HepG2 (cell line): ENCODE results near the gene PLAGL2. TPM values are rescaled to one million over a fixed set of nuclear protein-coding genes. Genes with fewer than 3 reads are reported as not detected.

Source experiments
- ATAC-seq: fragments of 200-7000 bp; cut with Tn5 transposase; 3 replicates; pipeline ENCODE4 v1.9.1; 2020; ENCODE audit warnings: mild to moderate bottlenecking, moderate library complexity
- BruUV-seq: library from RNA; stranded (reverse); fragments of 400-500 nt; replicated peaks from 2 replicates; lab custom pipeline; 2021; lab: Mats Ljungman, UMichigan
- CTCF ChIA-PET: fragments of 300-600 bp; formaldehyde crosslinking; extraction: SDS; loops from one replicate; lab custom pipeline; 2021; ENCODE audit warnings: low total read pairs, inconsistent platforms, low intra/inter-chr PET ratio; lab: Yijun Ruan, JAX
- POLR2A ChIA-PET: fragments of 350-600 bp; sonication (Branson Sonifier 250); formaldehyde crosslinking; loops from one replicate; lab custom pipeline; 2020; ENCODE audit warnings: antibody characterized with exemption, inconsistent platforms; lab: Yijun Ruan, JAX
- DNase-seq: peaks from one replicate; pipeline ENCODE4 v3.0.0-alpha.2; 2015; ENCODE audit warnings: low spot score
- FAIRE-seq: peaks from 3 replicates; lab custom pipeline; 2011; peaks lifted over from hg19 to GRCh38; lab: Jason Lieb, UNC
- H2AFZ ChIP-seq: one replicate; pipeline ENCODE4 v1.6.1; 2011; ENCODE audit warnings: low read length, inconsistent platforms
- H3K27ac ChIP-seq: fragments of 300-600 bp; 3 replicates; pipeline ENCODE4 v1.8.0; 2011; ENCODE audit warnings: mixed run types, mild to moderate bottlenecking, mixed read lengths, low read length, inconsistent platforms; ENCODE audit not compliant: insufficient read depth; ENCODE audit errors: extremely low read length
- H3K27me3 ChIP-seq, 2 experiments: fragments of 200-600 bp in 1 of 2; 2 replicates in 1 of 2; 3 replicates in 1 of 2; pipeline versions ENCODE4 v1.6.0 to v1.8.0; 2011; ENCODE audit warnings: low read length in 2 of 2, mild to moderate bottlenecking in 2 of 2, moderate library complexity in 2 of 2, inconsistent platforms in 1 of 2; ENCODE audit not compliant: insufficient read depth in 2 of 2, control insufficient read depth in 1 of 2
- H3K36me3 ChIP-seq, 2 experiments: fragments of 200-600 bp in 1 of 2; replicated peaks in 1 of 2; 2 replicates in 1 of 2; 3 replicates in 1 of 2; pipeline versions ENCODE4 v1.5.1 to v1.8.0; 2011; ENCODE audit warnings: low read length in 2 of 2, inconsistent platforms in 1 of 2; ENCODE audit not compliant: insufficient read depth in 2 of 2, control insufficient read depth in 1 of 2
- H3K4me1 ChIP-seq: 2 replicates; pipeline ENCODE4 v1.5.1; 2012; ENCODE audit warnings: low read length, inconsistent platforms; ENCODE audit not compliant: insufficient read depth
- H3K4me2 ChIP-seq: 2 replicates; pipeline ENCODE4 v1.6.0; 2011; ENCODE audit warnings: low read depth, low read length, inconsistent platforms
- H3K4me3 ChIP-seq, 3 experiments: fragments of 200-600 bp in 1 of 3; sonication (generic), shearing (Covaris generic) in 1 of 3; replicated peaks in 1 of 3; 2 replicates each; pipeline ENCODE4 v1.5.1; 2011 to 2016; ENCODE audit warnings: low read length in 3 of 3, inconsistent platforms in 2 of 3, low read depth in 2 of 3, mild to moderate bottlenecking in 2 of 3, control low read depth in 1 of 3, mixed read lengths in 1 of 3; ENCODE audit not compliant: insufficient read depth in 1 of 3
- H3K79me2 ChIP-seq: one replicate; pipeline ENCODE4 v1.6.1; 2011; ENCODE audit warnings: low read length, inconsistent platforms; ENCODE audit not compliant: insufficient read depth
- H3K9ac ChIP-seq: 2 replicates; pipeline ENCODE4 v1.6.0; 2011; ENCODE audit warnings: mild to moderate bottlenecking, low read depth, low read length, inconsistent platforms; ENCODE audit not compliant: insufficient read depth
- H3K9me3 ChIP-seq: 2 replicates; pipeline ENCODE4 v1.5.1; 2012; ENCODE audit warnings: mild to moderate bottlenecking, low read length
- H4K20me1 ChIP-seq: 2 replicates; pipeline ENCODE4 v1.6.0; 2011; ENCODE audit warnings: inconsistent platforms, mild to moderate bottlenecking, low read length, moderate library complexity; ENCODE audit not compliant: insufficient read depth
- CREBL2 ChIP-seq: sonication (generic); formaldehyde crosslinking; IDR thresholded peaks from 2 replicates; pipeline ENCODE4 v1.8.1; 2023; ENCODE audit warnings: missing genetic modification reagents, mild to moderate bottlenecking, borderline replicate concordance
- E2F2 ChIP-seq: sonication (generic); formaldehyde crosslinking; IDR thresholded peaks from 2 replicates; pipeline ENCODE4 v1.4.0; 2020; ENCODE audit warnings: missing genetic modification reagents, borderline replicate concordance
- KDM1A ChIP-seq: IDR thresholded peaks from 2 replicates; pipeline ENCODE4 v1.6.1; 2016; ENCODE audit warnings: missing compliant biosample characterization
- MTA1 ChIP-seq: sonication (generic); formaldehyde crosslinking; IDR thresholded peaks from 2 replicates; pipeline ENCODE4 v1.4.0; 2020; ENCODE audit warnings: missing genetic modification reagents, mild to moderate bottlenecking, borderline replicate concordance
- RELA ChIP-seq: sonication (generic); formaldehyde crosslinking; IDR thresholded peaks from 2 replicates; pipeline ENCODE4 v1.4.0; 2020; ENCODE audit warnings: missing genetic modification reagents
- SKI ChIP-seq: fragments of 450-650 bp; IDR thresholded peaks from one replicate; pipeline ENCODE4 v1.6.1; 2018; ENCODE audit warnings: mild to moderate bottlenecking; ENCODE audit not compliant: partially characterized antibody
- ZBTB7B ChIP-seq: sonication (generic); formaldehyde crosslinking; IDR thresholded peaks from 2 replicates; pipeline ENCODE4 v1.4.0; 2020; ENCODE audit warnings: missing genetic modification reagents
- ZFP36L2 ChIP-seq: sonication (generic); formaldehyde crosslinking; IDR thresholded peaks from 2 replicates; pipeline ENCODE4 v1.4.0; 2020; ENCODE audit warnings: missing genetic modification reagents
- ZNF407 ChIP-seq: sonication (generic); formaldehyde crosslinking; IDR thresholded peaks from one replicate; pipeline ENCODE4 v1.5.1; 2020; ENCODE audit warnings: mild to moderate bottlenecking, missing genetic modification reagents; ENCODE audit errors: not compliant biosample characterization
- ZNF451 ChIP-seq: sonication (generic); formaldehyde crosslinking; IDR thresholded peaks from 2 replicates; pipeline ENCODE4 v1.5.0; 2020; ENCODE audit warnings: mild to moderate bottlenecking, missing genetic modification reagents
- WGBS: methylation state at CpG from one replicate; pipeline ENCODE4 v1.1.6; 2017; ENCODE audit warnings: low lambda C conversion rate; 5-methylcytosine and 5-hydroxymethylcytosine counted together
- in situ Hi-C: cut with HindIII; loops from 2 replicates; pipeline ENCODE4 v1.10.0; 2017; ENCODE audit warnings: low pct_unique_long_range_greater_than_20kb; ENCODE audit not compliant: extremely low pct_ligation_motif_present
- intact Hi-C: fragments of 100-400 bp; cut with micrococcal nuclease; formaldehyde crosslinking; loops from one replicate; pipeline ENCODE4 v1.10.0; 2022; ENCODE audit not compliant: unreplicated experiment
- polyA plus RNA-seq, 8 experiments: library from polyadenylated mRNA; depleted of rRNA in 3 of 8; stranded (reverse) in 7 of 8; unstranded in 1 of 8; fragments of >200 nt; fragmentation: Illumina TruSeq in 4 of 8; extraction: Trizol in 4 of 8; gene quantifications; 2 replicates each; pipeline versions ENCODE4 v1.2.1 to v1.2.3, GENCODE V29; 2011 to 2016; ENCODE audit warnings: low read depth in 4 of 8, missing spikeins in 1 of 8, mixed read lengths in 1 of 8; ENCODE audit not compliant: insufficient read depth in 1 of 8
- total RNA-seq, 5 experiments: library from RNA; depleted of rRNA; stranded (reverse); fragments of >200 nt; fragmentation: Illumina TruSeq; extraction: Trizol; gene quantifications; 2 replicates each; pipeline ENCODE4 v1.2.3, GENCODE V29; 2016; ENCODE audit warnings: low read depth in 1 of 5

The PLAGL2 gene
- total and polyA plus RNA-seq, 2 of the 13 experiments (the other 11 are each of a cell fraction or from before 2014, with no cell fraction given) = 15.2 to 15.3 TPM

GRCh38 chr20:32241807-32242206 lies 34.3 kb upstream of the PLAGL2 start:
- DNase-seq = no peak
- Histone ChIP-seq H3K36me3 (no peaks in the 10 kb centered on the region; a peak in 1 of 5 replicates), H2AFZ (no peak overlapping the region), H3K79me2 (no peaks in the 10 kb centered on the region), H3K9ac (no peak overlapping the region), H4K20me1 (no peaks in the 10 kb centered on the region), H3K9me3 (no peaks in the 10 kb centered on the region), H3K4me2 (no peak overlapping the region), H3K27ac (no peak overlapping the region), H3K4me1 (peaks cover 44% of the 10 kb centered on the region), H3K4me3 (no peak overlapping the region), H3K27me3 (no peaks in the 10 kb centered on the region)
- POLR2A ChIA-PET = interaction anchor here (0.8 kb wide), 1 partner anchor 48 kb away, joined by 3 read pairs; no protein-coding TSS in a partner anchor
- WGBS = 66% methylated on average over 4 of the region's 4 CpGs
- in situ Hi-C loops = no loop called here
- intact Hi-C loops = loop anchor here (5.0 kb wide), 1 partner anchor 45 kb away; no protein-coding TSS in a partner anchor
- CTCF ChIA-PET = no interaction called here
- TF ChIP-seq E2F2 (CRISPR knock-in tag) (no peak), ZNF451 (CRISPR knock-in tag) (no peak), SKI (no peak), KDM1A (CRISPR knock-in tag) (no peak), MTA1 (CRISPR knock-in tag) (0 out of 2 replicates have a peak, but pooled peaks have one; percentile 32), RELA (CRISPR knock-in tag) (no peak), ZFP36L2 (no peak), CREBL2 (0 out of 2 replicates have a peak, but pooled peaks have one; percentile 27), ZBTB7B (CRISPR knock-in tag) (no peak), ZNF407 (peak; percentile 24)
- no TSS peak for BruUV-seq
- no peak for ATAC-seq
- FAIRE-seq = no peak
